PC-9 (cell line): ENCODE results near the gene PES1. TPM values are rescaled to one million over a fixed set of nuclear protein-coding genes. Genes with fewer than 3 reads are reported as not detected.

Experiments
- BruUV-seq: library from RNA; stranded (reverse); fragments of 400-500 nt; replicated peaks from 2 replicates; lab custom pipeline; 2021; lab: Mats Ljungman, UMichigan
- CTCF ChIA-PET: fragments of 300-600 bp; sonication (Branson Sonifier 250); formaldehyde crosslinking; loops from one replicate; lab custom pipeline; 2022; ENCODE audit warnings: antibody characterized with exemption; lab: Charles Lee
- POLR2A ChIA-PET: fragments of 300-600 bp; sonication (Branson Sonifier 250); formaldehyde crosslinking; loops from one replicate; lab custom pipeline; 2022; ENCODE audit warnings: antibody characterized with exemption; ENCODE audit not compliant: unreplicated experiment; lab: Charles Lee
- DNase-seq, 2 experiments: peaks; one replicate each; pipeline versions ENCODE4 v3.0.0 to v3.0.0-alpha.2; 2015 to 2022; ENCODE audit warnings: mixed read lengths in 1 of 2
- H2AFZ ChIP-seq: fragments of 200-600 bp; sonication (generic); 2 replicates; pipeline ENCODE4 v1.8.1; 2017; ENCODE audit warnings: antibody characterized with exemption
- H3F3A ChIP-seq: fragments of 200-600 bp; sonication (generic); 2 replicates; pipeline ENCODE4 v1.8.1; 2017; ENCODE audit warnings: antibody characterized with exemption, mild to moderate bottlenecking, low read depth; ENCODE audit not compliant: insufficient read depth
- H3K27ac ChIP-seq: fragments of 200-600 bp; sonication (generic); 2 replicates; pipeline ENCODE4 v1.6.1; 2016; ENCODE audit warnings: mixed run types
- H3K27me3 ChIP-seq: fragments of 200-600 bp; sonication (generic); 2 replicates; pipeline ENCODE4 v1.6.1; 2016; ENCODE audit warnings: low read depth, mixed run types; ENCODE audit not compliant: insufficient read depth
- H3K36me3 ChIP-seq: fragments of 200-600 bp; sonication (generic); 2 replicates; pipeline ENCODE4 v1.6.1; 2016; ENCODE audit warnings: low read depth, mixed run types
- H3K4me1 ChIP-seq: fragments of 200-600 bp; sonication (generic); replicated peaks from 2 replicates; pipeline ENCODE4 v1.6.1; 2016; ENCODE audit warnings: mixed run types; ENCODE audit not compliant: insufficient read depth
- H3K4me2 ChIP-seq: fragments of 200-600 bp; sonication (generic); 2 replicates; pipeline ENCODE4 v1.6.1; 2017; ENCODE audit warnings: mixed run types
- H3K4me3 ChIP-seq: fragments of 200-600 bp; sonication (generic); 2 replicates; pipeline ENCODE4 v1.6.1; 2016; ENCODE audit warnings: mixed run types
- H3K79me2 ChIP-seq: fragments of 200-600 bp; sonication (generic); 2 replicates; pipeline ENCODE4 v1.6.1; 2017; ENCODE audit warnings: low read depth, mixed run types
- H3K9me2 ChIP-seq: fragments of 200-600 bp; sonication (generic); 2 replicates; pipeline ENCODE4 v1.8.1; 2017; ENCODE audit warnings: mild to moderate bottlenecking; ENCODE audit not compliant: insufficient read depth
- H3K9me3 ChIP-seq: fragments of 200-600 bp; sonication (generic); 2 replicates; pipeline ENCODE4 v1.8.1; 2016; ENCODE audit warnings: low read depth; ENCODE audit not compliant: insufficient read depth
- H4K20me1 ChIP-seq: fragments of 200-600 bp; sonication (generic); 2 replicates; pipeline ENCODE4 v1.8.1; 2017; ENCODE audit not compliant: insufficient read depth
- CTCF ChIP-seq: fragments of 200-600 bp; sonication (generic); conservative IDR thresholded peaks from 2 replicates; pipeline ENCODE4 v1.6.1; 2017; ENCODE audit warnings: mixed run types, antibody characterized with exemption, mild to moderate bottlenecking, moderate library complexity
- EZH2 ChIP-seq: fragments of 200-600 bp; sonication (generic); IDR thresholded peaks from 2 replicates; pipeline ENCODE4 v1.8.0; 2017; ENCODE audit warnings: antibody characterized with exemption, low read depth
- intact Hi-C: fragments of 100-400 bp; cut with micrococcal nuclease; formaldehyde crosslinking; loops from one replicate; pipeline ENCODE4 v1.10.0; 2022; ENCODE audit not compliant: unreplicated experiment
- total RNA-seq: library from RNA; stranded (reverse); gene quantifications from 2 replicates; pipeline ENCODE4 v1.2.3, GENCODE V29; 2021

Gene PES1
- total RNA-seq, 1 experiment from 2014 or later, result 94.3 TPM

DNA sequence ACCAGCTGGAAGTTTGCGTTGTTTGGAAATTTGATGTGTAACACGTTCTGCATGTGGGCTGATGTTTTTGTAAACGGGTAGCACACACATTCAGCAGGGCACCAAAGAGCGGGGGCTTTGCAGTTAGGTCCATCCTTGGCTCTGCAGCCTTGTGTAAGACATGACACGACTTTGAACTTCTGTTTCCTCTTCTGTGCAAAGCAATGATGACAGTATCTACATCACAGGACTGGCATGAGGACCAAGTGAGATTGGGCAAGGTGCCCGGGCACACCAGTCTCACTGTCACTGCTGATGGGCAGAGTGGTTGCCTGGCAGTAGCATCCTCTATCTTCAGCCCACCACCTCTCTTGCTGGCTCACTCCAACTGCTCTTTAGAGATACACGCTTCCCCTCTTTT, 18.6 kb upstream of the PES1 start:
- BruUV-seq, result no TSS peak
- Histone ChIP-seq H3F3A (peaks cover 20% of the 10 kb centered on the region), H3K9me2 (no peaks in the 10 kb centered on the region), H3K27me3 (no peaks in the 10 kb centered on the region), H4K20me1 (no peaks in the 10 kb centered on the region), H3K27ac (no peak overlapping the region), H3K4me2 (no peak overlapping the region), H2AFZ (no peak overlapping the region), H3K36me3 (no peaks in the 10 kb centered on the region), H3K4me1 (peaks cover 36% of the 10 kb centered on the region), H3K9me3 (no peaks in the 10 kb centered on the region), H3K79me2 (no peaks in the 10 kb centered on the region), H3K4me3 (no peak overlapping the region)
- DNase-seq, result no peak
- no peak for TF ChIP-seq EZH2
- TF ChIP-seq CTCF, result no peak
- POLR2A ChIA-PET, result no interaction called here
- CTCF ChIA-PET, result interaction anchor here (0.7 kb wide), 1 partner anchor 221 kb away, joined by 3 read pairs; no protein-coding TSS in a partner anchor
- intact Hi-C loops, result no loop called here

DNA sequence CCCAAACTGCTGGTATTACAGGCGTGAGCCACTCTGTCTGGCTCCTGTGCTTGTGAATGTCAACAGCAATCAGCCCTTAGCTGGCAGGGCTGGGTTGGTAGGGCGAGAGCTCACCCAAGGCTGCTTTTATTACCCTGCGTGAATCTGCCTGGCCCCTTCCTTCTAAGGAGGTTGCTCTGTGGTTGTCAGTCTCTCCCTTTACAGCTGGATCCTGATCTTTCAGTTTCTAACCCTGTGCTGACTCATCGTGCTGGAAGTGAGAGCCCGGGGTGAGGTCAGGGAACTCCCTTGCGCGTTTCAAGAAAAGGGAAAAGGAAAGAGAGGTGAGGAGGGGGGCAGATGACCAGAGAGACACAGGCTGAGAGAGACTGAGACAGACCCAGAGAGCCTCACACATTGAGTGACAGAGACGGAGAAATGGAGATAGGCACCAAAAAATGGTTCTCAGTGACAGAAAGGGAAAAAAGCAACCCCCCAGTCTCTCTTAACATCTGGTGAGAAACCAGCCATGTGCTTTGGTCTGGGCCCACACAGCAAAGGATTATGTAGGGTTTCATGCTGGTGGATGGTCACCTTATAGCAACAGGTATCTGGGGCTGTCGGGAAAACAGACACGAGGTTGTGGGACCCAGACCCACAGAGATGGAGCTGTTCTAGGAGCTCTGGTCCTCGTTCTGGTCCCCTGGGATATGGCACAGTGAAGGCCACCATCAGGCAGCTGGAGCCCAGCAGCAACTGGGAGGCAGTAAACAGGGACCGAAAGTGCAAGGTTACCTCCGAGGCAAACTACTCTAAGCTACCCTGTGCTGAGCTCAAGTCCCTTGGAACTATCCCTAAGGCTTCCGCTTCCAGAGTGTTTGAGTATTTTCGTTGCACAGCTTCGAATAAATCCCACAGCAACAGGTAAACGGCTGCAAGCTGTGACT, 17.8 kb upstream of the PES1 start:
- CTCF ChIA-PET, result interaction anchor here (0.5 to 1.7 kb wide), 6 partner anchors 15 to 221 kb away, joined by 3 to 10 read pairs (median 3); no protein-coding TSS in a partner anchor
- peaks cover 20% of the 10 kb centered on the region for H3F3A ChIP-seq
- no peaks in the 10 kb centered on the region for H3K36me3 ChIP-seq
- peaks cover 28% of the 10 kb centered on the region for H3K4me1 ChIP-seq
- H3K9me3 ChIP-seq, result no peaks in the 10 kb centered on the region
- no peaks in the 10 kb centered on the region for H3K79me2 ChIP-seq
- intact Hi-C loops, result loop anchor here (10.0 kb wide), 2 partner anchors 185 to 345 kb away; partner anchors contain the start of genes MTFP1 and OSM
- TF ChIP-seq CTCF (no peak), EZH2 (no peak)
- no peak overlapping the region for H2AFZ ChIP-seq
- no peak overlapping the region for H3K4me3 ChIP-seq
- H3K27me3 ChIP-seq, result no peaks in the 10 kb centered on the region
- peak overlapping the region; percentile 73 for H3K4me2 ChIP-seq
- BruUV-seq, result TSS peak; percentile 35
- H4K20me1 ChIP-seq, result no peaks in the 10 kb centered on the region
- DNase-seq, result peak; percentile 65 to 86
- POLR2A ChIA-PET, result interaction anchor here (0.5 to 0.6 kb wide), 4 partner anchors 120 to 245 kb away, joined by 3 to 22 read pairs (median 6); no protein-coding TSS in a partner anchor
- peak overlapping the region; percentile 71 for H3K27ac ChIP-seq
- H3K9me2 ChIP-seq, result no peaks in the 10 kb centered on the region

DNA sequence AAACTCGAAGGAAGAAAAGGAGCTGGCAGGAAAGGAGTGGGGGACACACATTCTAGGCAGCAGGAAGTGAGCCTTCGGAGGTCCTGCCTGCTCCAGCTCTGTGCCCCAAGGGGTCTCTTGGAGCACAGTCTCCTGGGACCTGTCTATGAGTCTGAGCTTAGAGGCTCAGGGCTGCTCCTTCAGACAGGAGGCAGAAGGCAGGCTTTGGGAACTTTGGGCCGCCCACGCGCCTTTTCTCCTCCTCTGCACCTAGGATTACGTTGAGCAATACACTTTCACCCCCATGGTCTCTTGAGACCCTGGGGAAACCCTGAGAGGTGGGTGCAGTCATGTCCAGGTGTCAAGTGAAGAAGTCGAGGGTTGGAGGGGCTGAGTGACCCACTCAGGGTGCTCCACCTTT, 16.2 kb upstream of the PES1 start:
- Histone ChIP-seq H3K4me2 (no peak overlapping the region), H3K9me3 (no peaks in the 10 kb centered on the region), H3K36me3 (no peaks in the 10 kb centered on the region), H3K79me2 (no peaks in the 10 kb centered on the region), H3K27me3 (no peaks in the 10 kb centered on the region), H3F3A (peaks cover 20% of the 10 kb centered on the region), H3K9me2 (no peaks in the 10 kb centered on the region), H4K20me1 (no peaks in the 10 kb centered on the region), H3K27ac (no peak overlapping the region), H3K4me3 (no peak overlapping the region), H3K4me1 (peaks cover 34% of the 10 kb centered on the region), H2AFZ (no peak overlapping the region)
- no peak for DNase-seq
- no peak for TF ChIP-seq CTCF
- CTCF ChIA-PET, result no interaction called here
- POLR2A ChIA-PET, result interaction anchor here (0.5 kb wide), 1 partner anchor 18 kb away, joined by 3 read pairs; no protein-coding TSS in a partner anchor
- BruUV-seq, result no TSS peak
- intact Hi-C loops, result loop anchor here (10.0 kb wide), 2 partner anchors 183 to 343 kb away; partner anchors contain the start of genes MTFP1 and OSM
